Peyer's patch (tissue), 4 donors: Measurements from ENCODE around the gene STARD6.

Experiments
- POLR2A ChIP-seq, 2 donors: fragments of 450-650 bp; IDR thresholded peaks; one replicate each; pipeline ENCODE4 v1.5.1; 2017; ENCODE audit warnings: antibody characterized with exemption in 2 of 2, mild to moderate bottlenecking in 2 of 2, moderate library complexity in 2 of 2
- TF ChIP-seq, protein P1 (sequence below), 6 experiments: fragments of 450-650 bp in 4 of 6; fragments of 200-600 bp in 2 of 6; sonication (generic) in 1 of 6; IDR thresholded peaks; one replicate each; pipeline ENCODE4 v1.5.1; 2017 to 2019; ENCODE audit warnings: antibody characterized with exemption in 6 of 6, mild to moderate bottlenecking in 3 of 6, moderate library complexity in 1 of 6

DNA sequence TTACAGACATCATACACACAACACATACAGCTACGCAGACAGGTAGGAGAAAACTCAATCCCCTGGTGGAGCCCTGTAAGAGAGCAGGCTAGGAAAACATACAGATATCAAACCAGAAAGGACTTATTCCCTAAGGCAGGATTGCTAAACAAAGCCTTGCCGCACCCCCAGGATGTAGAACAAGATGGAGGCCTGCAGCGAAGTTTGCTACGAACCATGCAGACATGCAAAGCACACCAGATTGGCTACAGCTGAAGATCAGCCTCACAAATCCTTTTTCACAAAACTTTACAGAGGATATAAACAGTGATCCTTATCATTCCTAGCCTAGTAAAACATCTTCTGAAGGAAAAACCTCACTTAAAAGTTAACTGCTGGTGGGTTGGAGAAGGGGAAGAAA, 28.4 kb upstream of the STARD6 start:
- TF ChIP-seq, protein P1, sequence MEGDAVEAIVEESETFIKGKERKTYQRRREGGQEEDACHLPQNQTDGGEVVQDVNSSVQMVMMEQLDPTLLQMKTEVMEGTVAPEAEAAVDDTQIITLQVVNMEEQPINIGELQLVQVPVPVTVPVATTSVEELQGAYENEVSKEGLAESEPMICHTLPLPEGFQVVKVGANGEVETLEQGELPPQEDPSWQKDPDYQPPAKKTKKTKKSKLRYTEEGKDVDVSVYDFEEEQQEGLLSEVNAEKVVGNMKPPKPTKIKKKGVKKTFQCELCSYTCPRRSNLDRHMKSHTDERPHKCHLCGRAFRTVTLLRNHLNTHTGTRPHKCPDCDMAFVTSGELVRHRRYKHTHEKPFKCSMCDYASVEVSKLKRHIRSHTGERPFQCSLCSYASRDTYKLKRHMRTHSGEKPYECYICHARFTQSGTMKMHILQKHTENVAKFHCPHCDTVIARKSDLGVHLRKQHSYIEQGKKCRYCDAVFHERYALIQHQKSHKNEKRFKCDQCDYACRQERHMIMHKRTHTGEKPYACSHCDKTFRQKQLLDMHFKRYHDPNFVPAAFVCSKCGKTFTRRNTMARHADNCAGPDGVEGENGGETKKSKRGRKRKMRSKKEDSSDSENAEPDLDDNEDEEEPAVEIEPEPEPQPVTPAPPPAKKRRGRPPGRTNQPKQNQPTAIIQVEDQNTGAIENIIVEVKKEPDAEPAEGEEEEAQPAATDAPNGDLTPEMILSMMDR (IDR thresholded peaks at IDR 0.05), result no peak
- TF ChIP-seq POLR2A (IDR thresholded peaks at IDR 0.05), result no peak
